H54 (cell line): Measurements from ENCODE around the gene NBPF14.
"Not testable (repeated sequence)": the region's sequence is repeated elsewhere in the genome, so short reads cannot be mapped to it uniquely, and the experiment has no call there.

ENCODE experiments used
- DNase-seq: peaks from one replicate; pipeline ENCODE4 v3.0.0; 2011; ENCODE audit warnings: low spot score, mixed read lengths; ENCODE audit not compliant: insufficient read length
- FAIRE-seq: peaks from 3 replicates; lab custom pipeline; 2011; peaks lifted over from hg19 to GRCh38; lab: Jason Lieb, UNC
- POLR2A ChIP-seq: IDR thresholded peaks from 2 replicates; pipeline ENCODE4 v1.6.1; 2011; ENCODE audit warnings: low read depth, mild to moderate bottlenecking, low read length

Gene NBPF14, protein sequence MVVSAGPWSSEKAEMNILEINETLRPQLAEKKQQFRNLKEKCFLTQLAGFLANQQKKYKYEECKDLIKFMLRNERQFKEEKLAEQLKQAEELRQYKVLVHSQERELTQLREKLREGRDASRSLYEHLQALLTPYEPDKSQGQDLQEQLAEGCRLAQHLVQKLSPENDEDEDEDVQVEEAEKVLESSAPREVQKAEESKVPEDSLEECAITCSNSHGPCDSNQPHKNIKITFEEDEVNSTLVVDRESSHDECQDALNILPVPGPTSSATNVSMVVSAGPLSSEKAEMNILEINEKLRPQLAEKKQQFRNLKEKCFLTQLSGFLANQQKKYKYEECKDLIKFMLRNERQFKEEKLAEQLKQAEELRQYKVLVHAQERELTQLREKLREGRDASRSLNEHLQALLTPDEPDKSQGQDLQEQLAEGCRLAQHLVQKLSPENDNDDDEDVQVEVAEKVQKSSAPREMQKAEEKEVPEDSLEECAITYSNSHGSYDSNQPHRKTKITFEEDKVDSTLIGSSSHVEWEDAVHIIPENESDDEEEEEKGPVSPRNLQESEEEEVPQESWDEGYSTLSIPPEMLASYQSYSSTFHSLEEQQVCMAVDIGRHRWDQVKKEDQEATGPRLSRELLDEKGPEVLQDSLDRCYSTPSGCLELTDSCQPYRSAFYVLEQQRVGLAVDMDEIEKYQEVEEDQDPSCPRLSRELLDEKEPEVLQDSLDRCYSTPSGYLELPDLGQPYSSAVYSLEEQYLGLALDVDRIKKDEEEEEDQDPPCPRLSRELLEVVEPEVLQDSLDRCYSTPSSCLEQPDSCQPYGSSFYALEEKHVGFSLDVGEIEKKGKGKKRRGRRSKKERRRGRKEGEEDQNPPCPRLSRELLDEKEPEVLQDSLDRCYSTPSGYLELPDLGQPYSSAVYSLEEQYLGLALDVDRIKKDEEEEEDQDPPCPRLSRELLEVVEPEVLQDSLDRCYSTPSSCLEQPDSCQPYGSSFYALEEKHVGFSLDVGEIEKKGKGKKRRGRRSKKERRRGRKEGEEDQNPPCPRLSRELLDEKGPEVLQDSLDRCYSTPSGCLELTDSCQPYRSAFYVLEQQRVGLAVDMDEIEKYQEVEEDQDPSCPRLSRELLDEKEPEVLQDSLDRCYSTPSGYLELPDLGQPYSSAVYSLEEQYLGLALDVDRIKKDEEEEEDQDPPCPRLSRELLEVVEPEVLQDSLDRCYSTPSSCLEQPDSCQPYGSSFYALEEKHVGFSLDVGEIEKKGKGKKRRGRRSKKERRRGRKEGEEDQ (N-terminal part only)

DNA sequence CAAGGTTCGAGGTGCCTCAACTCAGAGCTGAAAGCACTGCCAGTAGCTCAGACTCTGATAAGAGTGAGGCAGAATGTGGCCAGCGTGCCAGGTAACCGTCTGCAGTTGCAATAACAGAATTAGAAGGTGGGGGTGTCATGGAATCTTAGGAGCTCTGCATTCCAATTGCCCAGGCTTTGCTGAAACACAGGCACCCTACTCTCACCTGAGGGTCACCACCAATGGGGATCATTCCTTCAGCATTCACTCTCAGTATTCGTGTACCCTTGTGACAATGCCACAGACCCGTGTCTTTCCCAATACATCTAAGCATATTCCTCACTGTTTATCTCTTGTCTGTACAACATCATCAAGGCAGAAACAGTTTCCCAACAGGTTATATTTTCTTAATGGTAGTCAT is at the start of gene NBPF14:
Gene NBPF14 (minus strand): TSS at position 101 of the 400 bp plus-strand sequence. CDS start 294 bp downstream, outside the sequence.
- FAIRE-seq, DNase-seq: not testable (repeated sequence)

DNA sequence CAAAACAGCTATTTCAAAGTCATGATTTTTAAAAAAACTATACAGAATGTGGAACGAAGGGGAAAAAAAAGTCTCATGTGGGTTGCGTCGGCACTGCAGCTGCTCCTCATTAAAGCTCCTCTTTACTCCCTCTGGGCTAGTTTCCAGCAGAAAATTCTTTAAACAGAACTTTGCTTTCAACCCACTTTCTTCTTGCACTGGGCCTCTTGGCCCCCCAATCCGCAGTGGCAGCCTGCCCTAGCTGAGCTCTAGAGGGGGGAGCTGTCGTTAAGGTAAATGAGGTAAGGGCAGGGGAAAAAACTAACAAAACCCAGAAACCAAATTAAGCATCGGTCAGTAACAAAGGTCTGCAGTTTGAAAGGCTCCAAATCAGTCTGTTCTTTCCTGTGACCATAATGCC is 29.6 kb upstream of the NBPF14 start:
- not testable (repeated sequence) for DNase-seq, FAIRE-seq

DNA sequence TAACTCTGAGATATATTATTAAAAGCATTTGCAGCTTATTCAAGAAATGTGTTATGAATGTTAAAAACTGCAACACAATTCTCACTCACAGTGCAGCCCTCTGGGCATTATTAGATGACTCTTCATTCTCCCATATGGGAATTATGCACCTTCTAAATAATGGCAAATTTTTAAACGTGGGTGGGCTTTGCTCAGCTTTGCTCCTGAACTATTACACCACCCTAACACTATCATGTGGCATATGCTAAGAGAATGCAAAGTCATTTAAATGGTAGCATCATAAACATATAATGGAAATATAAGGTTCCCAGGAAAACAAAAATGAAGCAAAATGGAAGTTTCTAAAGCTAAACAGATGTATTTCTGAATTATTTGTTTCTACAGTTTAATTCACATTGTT is 22.4 kb upstream of the NBPF14 start:
- not testable (repeated sequence) for FAIRE-seq, DNase-seq

DNA sequence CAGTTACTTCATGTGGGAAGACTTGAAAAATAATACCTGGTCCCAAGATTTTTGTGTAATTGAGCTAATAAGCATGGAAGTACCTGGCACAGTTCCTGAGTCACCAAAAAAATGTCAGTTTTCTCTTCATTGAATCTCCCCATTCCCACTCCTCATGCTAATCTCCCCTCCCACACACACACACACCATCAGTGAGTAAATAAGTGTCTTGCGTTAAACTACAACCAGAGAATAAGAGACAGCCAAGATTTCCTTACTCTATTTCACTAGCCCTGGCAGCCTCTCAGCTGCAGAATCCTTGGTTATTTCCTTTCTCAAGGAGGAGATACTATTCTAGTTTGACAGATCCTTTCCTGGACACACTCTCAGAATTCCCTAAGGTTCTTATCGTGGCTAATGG is 9.5 kb upstream of the NBPF14 start:
- FAIRE-seq, DNase-seq: not testable (repeated sequence)

DNA sequence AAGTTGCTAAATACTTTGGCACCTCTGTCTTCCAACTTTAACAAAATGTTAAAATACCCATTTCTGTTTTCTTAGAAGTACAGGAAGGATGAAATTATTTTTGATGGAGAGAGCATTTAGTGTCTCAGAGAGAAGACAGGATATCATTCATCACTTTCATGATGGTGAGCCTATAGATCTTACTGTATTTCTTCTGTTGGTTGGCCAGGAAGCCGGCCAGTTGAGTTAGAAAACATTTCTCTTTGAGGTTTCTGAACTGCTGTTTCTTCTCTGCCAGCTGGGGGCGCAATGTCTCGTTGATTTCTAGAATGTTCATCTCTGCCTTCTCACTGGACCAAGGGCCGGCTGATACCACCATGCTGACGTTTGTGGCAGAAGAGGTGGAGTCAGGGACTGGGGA is 451 bp downstream of the NBPF14 start:
- FAIRE-seq, DNase-seq: not testable (repeated sequence)

DNA sequence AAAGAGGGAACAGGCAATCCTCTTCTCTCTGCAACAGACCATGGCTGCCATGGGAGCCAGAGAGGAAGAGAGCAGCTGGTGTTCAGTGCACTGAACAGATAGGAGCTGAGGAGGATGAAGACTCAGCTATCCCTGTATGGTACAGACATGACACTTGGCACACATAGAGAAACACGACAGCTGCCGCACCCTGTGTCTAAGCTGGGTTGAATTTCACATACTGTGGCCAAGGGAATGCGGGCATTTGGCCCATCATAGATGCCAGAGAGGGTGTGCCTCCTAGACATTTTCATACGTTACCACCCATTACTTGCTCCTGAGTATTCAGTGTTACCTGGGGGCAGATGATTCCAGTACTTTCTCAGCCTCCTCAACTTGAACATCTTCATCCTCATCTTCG is 4.7 kb downstream of the NBPF14 start:
- DNase-seq, FAIRE-seq: not testable (repeated sequence)

DNA sequence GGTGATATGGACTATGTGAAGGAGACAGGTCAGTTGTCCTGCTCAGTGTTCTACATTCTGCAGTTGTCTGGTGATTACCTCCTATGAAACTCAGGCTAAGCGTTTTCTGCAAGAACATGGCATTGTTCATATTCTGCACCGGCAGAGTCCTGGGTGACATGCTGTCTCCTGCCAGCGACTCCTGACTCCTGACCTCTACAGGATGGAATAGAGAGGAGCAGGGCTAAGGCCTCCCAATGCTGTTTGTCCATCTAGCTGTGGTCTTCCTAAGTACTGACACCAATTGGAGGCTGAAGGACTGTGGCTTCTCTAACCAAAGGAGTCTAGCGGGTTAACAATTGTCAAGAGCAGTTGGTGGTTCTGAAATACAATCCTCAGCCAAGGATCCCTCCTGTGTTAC is 63.7 kb downstream of the NBPF14 start:
- FAIRE-seq, DNase-seq: not testable (repeated sequence)

DNA sequence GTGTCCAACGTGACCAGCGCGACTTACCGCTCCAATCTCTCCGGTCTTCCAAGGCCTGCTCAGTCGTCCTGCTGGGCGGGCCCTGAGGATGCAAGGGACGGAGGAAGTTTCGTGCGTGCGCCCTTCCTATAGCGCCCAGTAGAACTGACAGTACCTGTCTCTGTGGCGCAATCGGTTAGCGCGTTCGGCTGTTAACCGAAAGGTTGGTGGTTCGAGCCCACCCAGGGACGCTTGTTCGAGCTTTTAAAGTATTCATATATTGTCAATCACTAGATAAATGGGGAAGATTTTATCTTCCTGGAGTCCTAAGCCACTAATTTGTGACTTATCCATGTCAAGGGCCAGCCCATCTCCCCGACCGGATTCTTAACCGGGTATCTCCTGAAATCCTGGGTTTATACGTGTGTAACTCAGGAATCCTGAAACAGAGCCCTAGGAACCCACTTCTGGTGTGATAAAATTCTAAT is 66.7 kb downstream of the NBPF14 start:
- not testable (repeated sequence) for DNase-seq

DNA sequence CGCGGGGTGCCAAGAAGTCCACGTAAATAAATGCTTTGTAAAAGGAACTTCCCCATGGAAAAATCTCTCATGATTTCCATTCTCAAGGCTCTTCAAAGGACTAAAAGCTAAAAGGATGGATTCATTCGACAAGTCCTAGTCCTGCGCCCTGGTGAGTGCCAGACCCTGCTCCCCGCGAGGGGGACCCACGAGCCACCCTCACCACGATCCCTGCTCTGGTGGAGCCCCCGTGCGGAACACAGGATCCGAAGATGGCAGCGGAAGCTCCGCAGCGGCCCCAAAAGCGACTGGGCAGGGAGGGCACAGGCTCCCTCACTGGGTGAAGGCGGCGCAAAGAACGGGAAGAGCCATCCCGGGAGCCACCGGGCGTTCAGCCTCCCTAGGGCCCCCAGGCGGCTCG is 67.2 kb downstream of the NBPF14 start:
- not testable (repeated sequence) for FAIRE-seq, DNase-seq

More for the DNA sequence above, 66.7 kb downstream of the NBPF14 start:
- FAIRE-seq = not testable (repeated sequence)

DNA sequence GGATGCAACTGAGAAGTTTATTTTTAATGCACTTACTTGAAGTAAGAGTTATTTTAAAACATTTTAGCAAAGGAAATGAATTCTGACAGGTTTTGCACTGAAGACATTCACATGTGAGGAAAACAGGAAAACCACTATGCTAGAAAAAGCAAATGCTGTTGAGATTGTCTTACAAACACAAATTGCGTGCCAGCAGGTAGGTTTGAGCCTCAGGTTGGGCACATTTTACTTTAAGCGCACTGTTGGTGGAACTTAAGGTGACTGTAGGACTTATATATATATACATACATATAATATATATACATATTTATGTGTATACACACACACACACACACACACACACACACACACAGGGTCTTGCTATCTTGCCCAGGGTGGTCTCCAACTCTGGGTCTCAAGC is 69.2 kb downstream of the NBPF14 start:
- DNase-seq, FAIRE-seq: not testable (repeated sequence)

DNA sequence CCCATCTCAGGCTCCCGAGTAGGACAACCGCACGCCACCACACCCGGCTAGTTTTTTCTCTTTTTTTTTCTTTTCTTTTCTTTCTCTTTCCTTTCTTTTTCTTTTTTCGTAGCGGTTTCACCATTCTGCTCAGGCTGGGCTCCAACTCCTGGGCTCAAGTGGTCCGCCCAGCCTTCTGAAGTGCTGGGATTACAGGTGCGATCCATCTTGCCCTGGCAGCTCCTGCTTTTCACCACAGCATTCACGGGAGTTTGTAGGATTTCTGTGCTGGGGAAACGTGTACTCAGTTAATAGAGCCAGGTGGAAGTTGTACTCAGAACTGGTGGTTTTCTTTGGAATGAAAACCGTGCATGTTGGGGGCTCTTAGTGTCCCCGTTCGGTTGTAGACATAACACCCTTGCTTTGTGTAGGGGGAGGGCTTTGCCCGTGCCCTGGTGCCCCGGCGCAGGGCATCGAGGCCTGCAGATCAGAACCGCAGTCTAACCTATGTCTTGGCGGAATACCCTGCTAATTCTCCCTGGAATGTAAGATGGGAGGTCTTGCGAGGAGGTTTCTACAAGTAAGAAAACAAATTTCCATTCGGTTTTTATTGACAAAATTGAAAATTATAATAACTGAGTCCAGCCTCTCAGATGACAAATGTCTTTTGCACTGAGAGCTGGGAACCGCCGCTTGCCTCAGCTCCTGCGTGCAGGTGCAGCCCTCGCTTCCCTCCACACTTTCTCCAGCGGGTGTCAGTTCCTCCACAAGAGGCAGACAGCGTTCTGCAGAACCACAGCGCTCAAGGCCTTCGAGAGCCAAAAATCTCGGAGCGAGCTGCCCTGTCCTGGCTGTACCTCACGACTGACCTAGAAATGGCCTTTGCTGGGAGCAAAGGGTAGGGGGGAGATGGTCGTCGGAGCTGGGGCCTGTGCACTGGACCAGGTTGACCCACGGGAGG is 72.3 kb downstream of the NBPF14 start:
- DNase-seq, FAIRE-seq: not testable (repeated sequence)

DNA sequence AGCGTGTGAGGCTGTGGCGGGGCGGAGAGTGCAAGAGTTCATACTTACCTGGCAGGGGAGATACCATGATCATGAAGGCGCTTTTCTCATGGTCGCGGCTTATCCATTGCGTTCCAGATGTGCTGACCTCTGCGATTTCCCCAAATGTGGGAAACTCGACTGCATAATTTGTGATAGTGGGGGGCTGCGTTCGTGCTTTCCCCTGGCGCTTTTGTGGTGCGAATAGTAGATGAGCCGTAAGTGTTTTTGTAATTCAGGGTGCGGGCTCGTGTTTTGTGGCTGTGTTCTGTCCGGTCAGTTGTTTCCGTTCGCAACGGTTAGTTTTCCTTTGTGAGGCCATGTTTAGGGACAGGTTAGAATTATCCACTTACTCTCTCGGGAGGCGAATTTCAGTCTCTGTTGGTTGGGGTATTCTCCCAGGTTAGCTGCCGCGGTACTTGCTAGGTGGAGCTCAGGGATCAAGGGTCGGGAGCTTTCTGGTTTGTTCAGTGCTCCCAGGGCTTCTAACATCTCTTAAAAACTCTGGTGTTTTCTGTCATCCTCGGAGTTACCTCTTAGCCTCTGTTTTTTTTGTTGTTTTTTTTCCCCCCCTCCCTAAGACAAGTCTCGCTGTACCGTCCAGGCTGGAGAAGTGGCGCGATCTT is 73.1 kb downstream of the NBPF14 start:
- not testable (repeated sequence) for DNase-seq, FAIRE-seq
- TF ChIP-seq POLR2A = peak; percentile 98

DNA sequence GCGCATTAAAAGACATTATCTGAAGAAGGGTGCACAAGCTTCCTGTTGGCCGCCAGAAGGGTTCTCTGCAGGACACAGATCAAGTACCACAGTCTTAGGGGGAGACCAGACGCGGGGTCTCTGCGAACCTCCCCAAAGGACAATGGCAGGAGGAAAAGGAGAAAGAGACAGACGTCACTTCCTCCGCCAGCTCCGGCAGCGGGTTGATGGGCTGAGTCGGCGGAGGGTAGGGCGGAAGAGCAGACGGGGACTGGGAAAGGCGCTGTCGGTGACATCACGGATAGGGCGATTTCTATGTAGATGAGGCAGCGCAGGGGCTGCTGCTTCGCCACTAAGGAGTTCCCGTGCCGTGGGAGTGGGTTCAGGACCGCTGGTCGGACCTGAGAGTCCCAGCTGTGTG is 73.7 kb downstream of the NBPF14 start:
- not testable (repeated sequence) for DNase-seq, FAIRE-seq

DNA sequence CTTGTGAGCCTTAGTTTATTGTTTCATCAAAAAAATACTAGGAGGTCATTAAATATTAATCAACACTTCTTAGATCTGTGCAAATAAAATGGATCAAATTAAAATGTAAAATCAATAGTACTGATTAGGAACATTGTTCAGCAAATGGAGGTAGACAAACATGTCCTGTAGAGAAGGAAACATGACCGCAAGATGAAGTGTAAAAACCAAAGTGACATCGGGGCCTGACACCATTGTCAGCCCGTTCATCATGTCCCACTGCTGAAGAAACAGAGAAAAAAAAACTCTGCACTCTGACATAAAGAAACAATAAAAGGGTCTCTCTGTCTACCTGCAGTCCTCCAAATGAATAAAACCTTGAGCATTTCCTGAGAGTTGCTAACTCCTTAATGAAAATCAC is 81.5 kb downstream of the NBPF14 start:
- FAIRE-seq, DNase-seq: not testable (repeated sequence)

DNA sequence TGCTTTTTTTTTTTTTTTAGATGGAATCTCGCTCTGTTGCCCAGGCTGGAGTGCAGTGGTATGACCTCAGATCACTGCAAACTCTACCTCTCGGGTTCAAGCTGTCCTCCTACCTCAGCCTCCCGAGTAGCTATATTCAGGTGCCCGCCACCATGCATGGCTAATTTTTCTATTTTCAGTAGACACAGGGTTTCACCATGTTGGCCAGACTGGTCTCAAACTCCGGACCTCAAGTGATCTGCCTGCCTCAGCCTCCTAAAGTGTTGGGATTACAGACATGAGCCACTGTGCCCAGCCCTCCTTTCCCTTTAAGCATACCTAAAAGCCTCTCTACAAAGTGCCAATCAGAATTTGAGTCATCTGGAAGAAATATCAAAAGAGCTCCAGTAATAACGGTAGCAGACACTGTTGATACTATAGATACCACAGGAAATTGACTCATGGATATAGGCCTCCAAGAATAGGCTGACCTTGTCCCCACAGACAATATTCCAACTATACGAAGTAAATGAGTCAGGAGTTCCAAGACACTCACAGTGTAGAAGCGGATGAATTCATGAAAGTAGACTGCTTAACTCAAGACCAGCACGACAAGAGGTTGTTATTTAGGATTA is 83.1 kb downstream of the NBPF14 start:
- DNase-seq = not testable (repeated sequence)

DNA sequence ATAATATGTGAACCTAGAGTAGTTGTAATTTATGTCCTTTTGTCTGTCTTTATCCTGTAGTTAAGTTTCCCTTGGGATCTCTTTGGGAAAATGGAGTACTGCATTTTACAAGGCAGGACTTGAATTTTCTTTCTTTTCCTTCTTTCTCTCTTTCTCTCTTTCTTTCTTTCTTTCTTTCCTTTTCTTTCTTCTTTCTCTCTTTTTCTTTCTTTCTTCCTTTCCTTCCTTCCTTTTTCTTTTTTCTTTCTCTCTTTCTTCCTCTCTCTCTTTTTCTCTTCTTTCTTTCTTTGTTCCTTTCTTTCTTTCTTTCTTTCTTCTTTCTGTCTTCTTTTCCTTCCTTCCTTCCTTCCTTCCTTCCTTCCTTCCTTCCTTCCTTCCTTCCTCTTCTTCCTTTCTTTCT is 101.9 kb downstream of the NBPF14 start:
- DNase-seq, FAIRE-seq: not testable (repeated sequence)

More for the DNA sequence above, 83.1 kb downstream of the NBPF14 start:
- FAIRE-seq = not testable (repeated sequence)

DNA sequence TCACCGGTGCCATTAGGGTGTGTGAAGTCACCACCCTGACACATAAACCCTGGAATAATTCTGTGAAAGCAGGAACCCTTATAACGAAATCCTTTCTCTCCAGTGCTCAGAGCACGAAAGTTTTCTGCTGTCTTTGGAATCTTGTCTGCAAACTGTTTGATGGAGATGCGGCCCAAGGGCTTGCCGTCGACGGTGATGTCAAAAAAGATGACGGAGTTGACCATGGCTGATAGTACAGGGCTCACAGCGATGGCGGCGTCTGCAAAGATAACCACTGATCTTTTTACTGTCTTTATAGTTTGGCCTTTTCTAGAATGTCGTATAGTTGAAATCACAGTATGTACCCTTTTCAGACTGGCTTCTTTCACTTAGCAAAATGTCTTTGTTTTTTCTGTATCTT is 112.8 kb downstream of the NBPF14 start, which contains the start of gene PPIAL4G:
Gene PPIAL4G (minus strand): TSS at position 274 of the 400 bp plus-strand sequence. CDS start 50 bp downstream, at position 224.
- DNase-seq, FAIRE-seq: not testable (repeated sequence)
